H9 (cell line): ENCODE data around the gene PMP22. TPM values are rescaled to one million over a fixed set of nuclear protein-coding genes. Genes with fewer than 3 reads are reported as not detected.
A peak's percentile ranks its signal among the peaks of the same experiment; 100 is the strongest.

Experiments
- DNase-seq: peaks from one replicate; pipeline ENCODE4 v3.0.0-alpha.2; 2017
- H2AFZ ChIP-seq: one replicate; pipeline ENCODE4 v1.6.1; 2013; ENCODE audit warnings: mild to moderate bottlenecking, low read length, control low read depth, moderate library complexity
- H2AK5ac ChIP-seq: 2 replicates; pipeline ENCODE4 v1.6.1; 2013; ENCODE audit warnings: low read length, control low read depth, mixed read lengths; ENCODE audit not compliant: insufficient read length
- H2BK120ac ChIP-seq: one replicate; pipeline ENCODE4 v1.6.1; 2013; ENCODE audit warnings: low read depth, mild to moderate bottlenecking, low read length, control low read depth, inconsistent platforms; ENCODE audit not compliant: poor library complexity, severe bottlenecking
- H2BK12ac ChIP-seq: 2 replicates; pipeline ENCODE4 v1.6.1; 2013; ENCODE audit warnings: low read length, control low read depth, mixed read lengths, low read depth; ENCODE audit not compliant: insufficient read length
- H2BK15ac ChIP-seq: 2 replicates; pipeline ENCODE4 v1.6.1; 2013; ENCODE audit warnings: low read depth, low read length, control low read depth
- H2BK20ac ChIP-seq: one replicate; pipeline ENCODE4 v1.6.1; 2013; ENCODE audit warnings: low read depth, mild to moderate bottlenecking, low read length, control low read depth, inconsistent platforms; ENCODE audit not compliant: poor library complexity, severe bottlenecking
- H2BK5ac ChIP-seq: 2 replicates; pipeline ENCODE4 v1.6.1; 2013; ENCODE audit warnings: low read length, control low read depth, mixed read lengths; ENCODE audit not compliant: insufficient read length
- H3K14ac ChIP-seq: 2 replicates; pipeline ENCODE4 v1.6.1; 2013; ENCODE audit warnings: low read length, control low read depth; ENCODE audit not compliant: insufficient read depth
- H3K18ac ChIP-seq: 2 replicates; pipeline ENCODE4 v1.6.1; 2013; ENCODE audit warnings: low read depth, mild to moderate bottlenecking, mixed read lengths, low read length, control low read depth; ENCODE audit not compliant: insufficient read length
- H3K23ac ChIP-seq: 2 replicates; pipeline ENCODE4 v1.6.1; 2013; ENCODE audit warnings: low read length, control low read depth, mixed read lengths, low read depth; ENCODE audit not compliant: insufficient read length
- H3K23me2 ChIP-seq: 2 replicates; pipeline ENCODE4 v1.6.1; 2013; ENCODE audit warnings: low read depth, mild to moderate bottlenecking, mixed read lengths, low read length, control low read depth; ENCODE audit not compliant: insufficient read length, poor library complexity, severe bottlenecking
- H3K27ac ChIP-seq: 2 replicates; pipeline ENCODE4 v1.5.1; 2013; ENCODE audit warnings: low read length, control low read depth, mixed read lengths, low read depth; ENCODE audit not compliant: insufficient read length
- H3K27me3 ChIP-seq: 2 replicates; pipeline ENCODE4 v1.6.1; 2013; ENCODE audit warnings: low read length, control low read depth, inconsistent platforms; ENCODE audit not compliant: insufficient read depth
- H3K4ac ChIP-seq: 2 replicates; pipeline ENCODE4 v1.6.1; 2013; ENCODE audit warnings: low read depth, mild to moderate bottlenecking, control low read depth, inconsistent platforms, low read length, moderate library complexity
- H3K4me1 ChIP-seq: 2 replicates; pipeline ENCODE4 v1.6.1; 2013; ENCODE audit warnings: low read length, control low read depth, inconsistent platforms; ENCODE audit not compliant: insufficient read depth
- H3K4me2 ChIP-seq: 2 replicates; pipeline ENCODE4 v1.6.1; 2013; ENCODE audit warnings: low read length, control low read depth, mixed read lengths; ENCODE audit not compliant: insufficient read length, insufficient read depth
- H3K56ac ChIP-seq: 2 replicates; pipeline ENCODE4 v1.6.1; 2013; ENCODE audit warnings: low read depth, mild to moderate bottlenecking, mixed read lengths, low read length, control low read depth; ENCODE audit not compliant: insufficient read length
- H3K79me1 ChIP-seq: 2 replicates; pipeline ENCODE4 v1.6.1; 2013; ENCODE audit warnings: low read depth, mild to moderate bottlenecking, moderate library complexity, low read length, control low read depth, inconsistent platforms; ENCODE audit not compliant: insufficient read depth, poor library complexity, severe bottlenecking
- H3K79me2 ChIP-seq: 2 replicates; pipeline ENCODE4 v1.6.1; 2013; ENCODE audit warnings: low read length, control low read depth, inconsistent platforms; ENCODE audit not compliant: insufficient read depth
- H3K9ac ChIP-seq: 2 replicates; pipeline ENCODE4 v1.6.1; 2013; ENCODE audit warnings: low read length, control low read depth, mixed read lengths; ENCODE audit not compliant: insufficient read length; ENCODE audit errors: extremely low read depth
- H3K9me3 ChIP-seq: one replicate; pipeline ENCODE4 v1.6.1; 2013; ENCODE audit warnings: low read depth, low read length, inconsistent platforms; ENCODE audit not compliant: control insufficient read depth
- H3T11ph ChIP-seq: one replicate; pipeline ENCODE4 v1.6.1; 2013; ENCODE audit warnings: mild to moderate bottlenecking, low read length, control low read depth, inconsistent platforms
- H4K20me1 ChIP-seq: one replicate; pipeline ENCODE4 v1.6.1; 2013; ENCODE audit not compliant: control insufficient read depth, insufficient read length, insufficient read depth
- H4K5ac ChIP-seq: 2 replicates; pipeline ENCODE4 v1.6.1; 2013; ENCODE audit warnings: low read depth, mild to moderate bottlenecking, mixed read lengths, low read length, control low read depth; ENCODE audit not compliant: insufficient read length
- H4K8ac ChIP-seq: replicated peaks from 2 replicates; pipeline ENCODE4 v1.6.1; 2013; ENCODE audit warnings: low read length, control low read depth, mixed read lengths, low read depth; ENCODE audit not compliant: insufficient read length
- H4K91ac ChIP-seq: 2 replicates; pipeline ENCODE4 v1.6.1; 2013; ENCODE audit warnings: low read depth, mild to moderate bottlenecking, moderate library complexity, mixed read lengths, low read length, control low read depth; ENCODE audit not compliant: insufficient read length
- H3K27ac Mint-ChIP-seq, 3 experiments: 2 replicates in 2 of 3; 3 replicates in 1 of 3; pipeline ENCODE4 v1.8.0; 2020 to 2021; ENCODE audit warnings: mixed read lengths in 3 of 3, mild to moderate bottlenecking in 1 of 3, moderate library complexity in 1 of 3
- H3K27me3 Mint-ChIP-seq: 2 replicates; pipeline ENCODE4 v1.8.0; 2021; ENCODE audit warnings: low read depth, mild to moderate bottlenecking, moderate library complexity, mixed read lengths
- H3K36me3 Mint-ChIP-seq, 3 experiments: 2 replicates in 2 of 3; 3 replicates in 1 of 3; pipeline ENCODE4 v1.8.0; 2020 to 2021; ENCODE audit warnings: low read depth in 3 of 3, mixed read lengths in 3 of 3; ENCODE audit not compliant: insufficient read depth in 1 of 3
- H3K4me1 Mint-ChIP-seq, 2 experiments: 2 replicates each; pipeline ENCODE4 v1.8.0; 2020; ENCODE audit warnings: mixed read lengths in 2 of 2
- H3K4me3 Mint-ChIP-seq, 2 experiments: 2 replicates in 1 of 2; 3 replicates in 1 of 2; pipeline ENCODE4 v1.8.0; 2020 to 2021; ENCODE audit warnings: mild to moderate bottlenecking in 2 of 2, mixed read lengths in 2 of 2, moderate library complexity in 1 of 2
- H3K9me3 Mint-ChIP-seq, 2 experiments: 2 replicates in 1 of 2; 3 replicates in 1 of 2; pipeline ENCODE4 v1.8.0; 2020; ENCODE audit warnings: mild to moderate bottlenecking in 2 of 2, mixed read lengths in 2 of 2, moderate library complexity in 1 of 2
- WGBS: extraction: QIAGEN DNeasy Blood & Tissue Kit; methylation state at CpG from one replicate; pipeline ENCODE4 v1.1.7; 2013; ENCODE audit warnings: missing lambda C conversion rate, low lambda C conversion rate, mixed read lengths; ENCODE audit not compliant: insufficient read length; ENCODE audit errors: extremely low coverage; 5-methylcytosine and 5-hydroxymethylcytosine counted together
- total RNA-seq: library from RNA; stranded (reverse); gene quantifications from 2 replicates; pipeline ENCODE4 v1.2.1, GENCODE V29; 2021
- TF ChIP-seq, protein P1 (sequence below): fragments of 200-600 bp; sonication (generic); conservative IDR thresholded peaks from 3 replicates; pipeline ENCODE4 v1.8.0; 2021; ENCODE audit warnings: antibody characterized with exemption, mild to moderate bottlenecking

Gene PMP22
- total RNA-seq, 1 experiment from 2014 or later: 1.5 TPM

GRCh38 chr17:15266325-15267125 is 1.4 kb upstream of the PMP22 start:
- Histone ChIP-seq H3K9me3 (no peaks in the 10 kb centered on the region), H3K27me3 (peaks cover 24% of the 10 kb centered on the region), H3K23me2 (peaks cover 14% of the 10 kb centered on the region), H3T11ph (no peak overlapping the region), H3K79me1 (no peaks in the 10 kb centered on the region), H2BK20ac (no peak overlapping the region), H2BK5ac (no peak overlapping the region), H3K79me2 (no peaks in the 10 kb centered on the region), H2BK15ac (no peak overlapping the region), H3K4me2 (no peak overlapping the region), H4K5ac (no peak overlapping the region), H4K91ac (no peak overlapping the region), H3K18ac (no peak overlapping the region), H3K23ac (no peak overlapping the region), H3K4me1 (no peaks in the 10 kb centered on the region), H2AFZ (no peak overlapping the region), H3K4ac (no peak overlapping the region), H2BK120ac (no peak overlapping the region), H3K14ac (no peak overlapping the region), H2AK5ac (no peak overlapping the region), H4K20me1 (no peaks in the 10 kb centered on the region), H3K56ac (no peak overlapping the region), H4K8ac (no peak overlapping the region), H3K9ac (no peak overlapping the region), H2BK12ac (no peak overlapping the region), H3K27ac (no peak overlapping the region)
- no peak overlapping the region for H3K4me3 Mint-ChIP-seq
- WGBS: no CpG with 5 or more reads among the region's 13 CpGs
- no peak overlapping the region for H3K27ac Mint-ChIP-seq
- H3K36me3 Mint-ChIP-seq: no peaks in the 10 kb centered on the region
- H3K4me1 Mint-ChIP-seq: peaks cover 14 to 16% of the 10 kb centered on the region in 2 experiments
- no peaks in the 10 kb centered on the region; a peak in 1 of 5 replicates for H3K9me3 Mint-ChIP-seq
- peak; percentile 24 for DNase-seq
- H3K27me3 Mint-ChIP-seq: peaks cover 85% of the 10 kb centered on the region
- TF ChIP-seq, protein P1, sequence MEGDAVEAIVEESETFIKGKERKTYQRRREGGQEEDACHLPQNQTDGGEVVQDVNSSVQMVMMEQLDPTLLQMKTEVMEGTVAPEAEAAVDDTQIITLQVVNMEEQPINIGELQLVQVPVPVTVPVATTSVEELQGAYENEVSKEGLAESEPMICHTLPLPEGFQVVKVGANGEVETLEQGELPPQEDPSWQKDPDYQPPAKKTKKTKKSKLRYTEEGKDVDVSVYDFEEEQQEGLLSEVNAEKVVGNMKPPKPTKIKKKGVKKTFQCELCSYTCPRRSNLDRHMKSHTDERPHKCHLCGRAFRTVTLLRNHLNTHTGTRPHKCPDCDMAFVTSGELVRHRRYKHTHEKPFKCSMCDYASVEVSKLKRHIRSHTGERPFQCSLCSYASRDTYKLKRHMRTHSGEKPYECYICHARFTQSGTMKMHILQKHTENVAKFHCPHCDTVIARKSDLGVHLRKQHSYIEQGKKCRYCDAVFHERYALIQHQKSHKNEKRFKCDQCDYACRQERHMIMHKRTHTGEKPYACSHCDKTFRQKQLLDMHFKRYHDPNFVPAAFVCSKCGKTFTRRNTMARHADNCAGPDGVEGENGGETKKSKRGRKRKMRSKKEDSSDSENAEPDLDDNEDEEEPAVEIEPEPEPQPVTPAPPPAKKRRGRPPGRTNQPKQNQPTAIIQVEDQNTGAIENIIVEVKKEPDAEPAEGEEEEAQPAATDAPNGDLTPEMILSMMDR: no peak
